Measurements from ENCODE around the gene MSH3. TPM values are rescaled to one million over a fixed set of nuclear protein-coding genes. Genes with fewer than 3 reads are reported as not detected.
"Not testable (repeated sequence)": the region's sequence is repeated elsewhere in the genome, so short reads cannot be mapped to it uniquely, and the experiment has no call there.

Gene MSH3
- total RNA-seq, 1 donor from 2014 or later = 19.4 TPM

DNA sequence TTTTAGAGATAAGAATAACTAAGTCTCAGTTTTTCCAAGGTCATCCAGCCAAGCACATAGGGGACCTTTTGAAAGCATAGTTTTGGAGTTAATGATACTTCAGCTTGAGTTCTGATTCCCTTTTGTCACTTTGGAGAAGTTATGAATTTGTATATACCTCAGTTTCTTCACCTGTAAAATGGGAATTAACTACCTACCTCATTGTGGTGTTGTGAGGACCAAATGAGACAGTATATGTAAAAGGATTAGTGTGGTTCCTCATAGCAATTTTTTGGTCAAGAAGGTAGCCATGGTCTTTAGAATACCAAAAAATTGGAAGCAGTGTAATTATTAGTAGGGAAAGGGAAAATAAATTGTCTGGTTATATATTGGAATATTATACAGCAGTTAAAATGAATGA, 98.0 kb downstream of the MSH3 start:
- intact Hi-C loops (cut with micrococcal nuclease) = loop anchor here (10.0 kb wide), 2 partner anchors 628 to 1222 kb away; partner anchors contain the start of gene ATG10

DNA sequence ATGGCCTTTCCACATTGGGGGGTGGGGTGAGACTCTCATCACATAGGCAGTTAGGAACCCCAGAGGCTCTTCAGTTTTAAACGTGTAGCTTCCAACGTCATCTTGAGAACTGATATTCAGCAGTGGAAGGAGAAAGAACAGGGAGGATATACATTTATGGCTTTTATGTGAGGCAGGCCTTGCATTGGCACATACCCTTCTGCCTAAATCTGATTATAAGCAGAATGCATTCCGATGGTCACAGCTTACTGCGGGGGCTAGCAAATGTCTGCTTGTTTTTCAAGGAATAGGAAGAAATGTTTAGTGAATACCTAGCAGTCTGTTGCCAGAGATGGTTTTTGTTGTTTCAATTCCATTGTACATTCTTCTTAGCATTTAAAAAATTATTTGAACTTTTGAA, 99.3 kb downstream of the MSH3 start:
- intact Hi-C loops (cut with micrococcal nuclease) = loop anchor here (2.0 to 10.0 kb wide), 5 partner anchors 13 to 1221 kb away; partner anchors contain the start of gene ATG10

DNA sequence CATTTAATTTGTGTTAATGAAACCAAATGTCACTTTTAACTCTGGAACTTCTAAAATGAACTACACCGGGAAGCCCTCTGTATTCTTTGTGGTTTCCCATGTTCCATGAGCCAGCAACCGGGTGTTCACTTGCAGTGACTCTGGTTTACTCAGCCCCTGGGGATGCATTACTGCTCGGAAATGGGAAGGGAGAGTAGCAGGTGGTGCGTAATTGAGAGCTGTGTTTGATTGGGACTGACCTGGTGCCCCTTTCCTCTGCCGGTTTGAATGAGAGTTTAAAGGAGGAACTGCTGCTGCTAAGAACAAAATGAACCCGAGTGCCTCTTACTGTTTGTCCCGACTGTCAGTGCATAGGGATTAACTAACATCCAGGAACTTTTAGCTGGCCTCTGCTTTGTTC, 100.4 kb downstream of the MSH3 start:
- intact Hi-C loops (cut with micrococcal nuclease) = loop anchor here (1.0 to 10.0 kb wide), 12 partner anchors 14 to 1602 kb away; partner anchors contain the start of genes ATG10, DHFR, MSH3 and MTX3

DNA sequence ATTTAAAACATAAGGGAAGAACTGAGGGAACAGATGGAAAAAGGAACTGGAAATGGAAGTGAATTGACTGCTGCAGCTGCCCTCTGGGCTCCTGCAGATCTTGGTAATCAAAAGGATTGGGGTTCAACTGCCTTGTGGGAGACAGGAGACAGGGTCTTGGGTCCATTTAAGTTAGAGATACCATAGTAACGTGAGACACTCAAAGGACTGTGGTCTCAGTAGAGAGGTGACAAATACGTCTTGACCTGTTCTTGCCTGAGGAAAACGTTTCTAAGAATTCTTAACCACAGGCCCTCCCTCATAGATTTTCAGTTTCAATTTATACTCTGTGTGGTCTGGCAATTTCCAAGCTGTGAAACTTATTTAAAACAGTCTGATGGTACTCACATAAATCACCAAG, 101.2 kb downstream of the MSH3 start:
- intact Hi-C loops (cut with micrococcal nuclease) = loop anchor here (1.0 to 10.0 kb wide), 16 partner anchors 11 to 1602 kb away; partner anchors contain the start of genes ATG10, DHFR, MSH3 and MTX3

DNA sequence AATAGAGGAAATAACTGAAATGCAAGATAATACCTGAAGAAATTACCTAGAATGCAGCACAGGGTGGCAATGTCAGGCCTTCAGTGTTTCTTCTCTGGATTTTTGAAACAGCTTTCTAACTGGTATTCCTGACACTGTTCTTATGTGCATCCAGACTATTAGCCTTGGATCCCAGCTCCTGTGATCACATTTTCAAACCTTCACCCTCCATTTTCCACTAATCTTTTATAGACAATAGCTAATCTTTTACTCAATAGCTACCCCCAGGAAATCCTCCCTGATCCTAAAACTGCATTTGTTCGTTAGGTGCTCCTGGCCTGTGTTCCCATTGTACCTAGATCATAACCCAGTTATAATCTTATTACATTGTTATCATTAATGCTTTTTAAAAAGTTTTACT, 101.8 kb downstream of the MSH3 start:
- intact Hi-C loops (cut with micrococcal nuclease) = loop anchor here (1.0 to 10.0 kb wide), 12 partner anchors 12 to 1601 kb away; partner anchors contain the start of genes ATG10, MTX3, SERINC5 and ZCCHC9

DNA sequence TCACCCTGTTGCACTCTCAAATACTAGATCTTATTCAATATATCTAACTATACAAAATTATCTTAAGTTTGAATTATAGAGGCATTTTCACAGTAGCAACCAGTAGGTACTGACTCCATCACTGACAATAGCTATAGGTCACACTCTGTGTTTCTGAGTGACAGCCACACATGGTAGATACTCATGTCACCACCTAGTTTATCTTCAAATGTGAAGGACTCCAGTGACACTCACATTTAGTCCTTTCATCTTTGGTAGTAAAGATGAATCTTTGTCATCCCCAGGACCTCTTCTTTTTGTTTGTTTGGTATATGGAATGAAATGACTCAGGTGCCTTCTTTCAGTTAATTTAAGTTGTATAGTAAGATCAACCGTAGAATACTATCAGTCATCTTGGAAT, 102.8 kb downstream of the MSH3 start:
- intact Hi-C loops (cut with micrococcal nuclease) = loop anchor here (2.0 to 10.0 kb wide), 9 partner anchors 108 to 1600 kb away; partner anchors contain the start of genes ATG10, MTX3, SERINC5 and ZCCHC9

DNA sequence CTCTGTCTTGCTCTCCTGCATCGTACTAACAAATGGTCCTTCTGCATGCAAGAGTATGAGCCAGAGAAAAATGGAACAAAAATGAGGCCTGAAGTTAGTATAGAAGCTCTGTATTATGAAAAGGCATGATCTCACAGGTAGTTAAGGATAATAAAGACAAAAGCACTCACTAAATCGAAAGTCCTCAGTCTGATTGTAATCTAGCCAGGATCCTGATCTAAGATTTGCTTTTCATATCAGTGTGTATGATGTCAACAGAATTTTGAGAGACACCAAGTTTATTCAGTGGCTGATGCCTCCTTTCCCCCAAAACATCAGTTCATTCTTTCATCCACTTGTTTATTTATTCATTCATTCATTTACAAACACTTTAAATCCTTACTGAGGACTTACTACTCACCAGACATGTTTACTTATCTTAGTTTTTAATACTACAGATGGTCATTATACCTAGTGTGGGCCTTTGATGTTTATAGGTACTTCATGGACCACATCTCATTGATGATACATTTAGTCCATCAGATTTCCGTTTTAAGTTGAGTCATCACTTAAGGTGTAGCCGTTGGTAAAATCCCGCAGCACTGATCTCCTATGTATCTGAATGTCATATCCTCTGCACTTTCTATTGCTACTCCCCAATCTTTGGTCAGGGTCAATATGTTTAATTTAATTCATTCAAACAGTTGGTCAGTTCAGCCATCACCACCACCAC, 105.6 kb downstream of the MSH3 start:
- intact Hi-C loops (cut with micrococcal nuclease) = loop anchor here (5.0 to 10.0 kb wide), 8 partner anchors 437 to 1597 kb away; partner anchors contain the start of genes ATG10, MTX3, SERINC5 and ZCCHC9

DNA sequence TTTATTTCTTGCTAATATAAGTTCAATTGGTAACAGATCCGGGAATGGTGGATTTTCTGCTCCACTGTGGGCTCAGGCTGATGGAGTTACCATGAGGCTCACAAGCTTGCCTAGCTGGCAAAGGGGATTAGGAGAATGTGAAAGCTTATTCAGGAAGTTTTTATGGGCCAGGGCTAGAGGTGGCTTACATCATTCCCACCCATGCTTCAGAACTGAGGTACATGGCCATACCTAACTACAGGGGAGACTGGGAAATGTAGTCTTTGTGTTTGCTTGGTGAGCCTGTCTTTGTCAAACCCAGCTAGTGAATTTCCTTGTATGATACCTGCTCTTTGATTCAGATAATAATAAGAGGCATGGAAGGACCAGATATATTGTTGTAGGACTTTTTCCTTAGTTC, 106.2 kb downstream of the MSH3 start:
- intact Hi-C loops (cut with micrococcal nuclease) = no loop called here

DNA sequence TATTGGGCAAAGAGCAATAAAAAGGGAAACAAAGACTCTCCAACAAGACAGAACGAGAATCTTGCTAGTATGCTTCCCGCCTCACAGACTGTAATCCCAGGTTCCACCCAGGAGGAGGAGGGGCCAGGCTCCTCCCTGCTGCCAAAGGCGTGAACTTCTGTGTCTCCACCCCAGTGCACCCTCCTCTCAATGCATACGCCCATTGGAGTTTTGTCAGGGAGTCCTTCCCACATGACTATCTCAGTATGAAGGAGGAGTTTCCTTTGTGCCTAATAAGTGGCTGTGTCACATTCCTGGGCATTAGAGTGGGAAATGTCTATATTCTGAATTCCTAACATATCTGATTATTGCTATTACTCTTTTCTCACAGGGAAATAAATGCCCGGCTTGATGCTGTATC, 106.7 kb downstream of the MSH3 start:
- intact Hi-C loops (cut with micrococcal nuclease) = no loop called here

DNA sequence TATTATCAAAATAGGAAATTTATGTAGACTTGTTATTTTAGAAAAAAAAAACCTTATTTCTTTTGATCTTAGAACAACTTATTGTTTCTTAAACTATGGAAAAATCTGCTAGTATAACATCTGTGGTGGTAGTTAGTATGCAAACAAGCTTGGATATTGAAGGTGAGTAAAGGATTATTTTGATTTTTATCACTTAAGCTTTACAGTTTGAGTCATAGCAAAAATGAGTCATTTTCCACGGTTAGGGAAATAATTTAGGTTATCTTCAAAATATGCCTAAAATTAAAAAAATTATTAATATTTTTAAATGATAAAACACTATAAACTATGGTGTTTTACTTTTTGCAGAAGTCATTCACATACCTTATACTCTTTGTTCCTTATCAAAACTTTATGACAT, 107.5 kb downstream of the MSH3 start:
- intact Hi-C loops (cut with micrococcal nuclease) = no loop called here

DNA sequence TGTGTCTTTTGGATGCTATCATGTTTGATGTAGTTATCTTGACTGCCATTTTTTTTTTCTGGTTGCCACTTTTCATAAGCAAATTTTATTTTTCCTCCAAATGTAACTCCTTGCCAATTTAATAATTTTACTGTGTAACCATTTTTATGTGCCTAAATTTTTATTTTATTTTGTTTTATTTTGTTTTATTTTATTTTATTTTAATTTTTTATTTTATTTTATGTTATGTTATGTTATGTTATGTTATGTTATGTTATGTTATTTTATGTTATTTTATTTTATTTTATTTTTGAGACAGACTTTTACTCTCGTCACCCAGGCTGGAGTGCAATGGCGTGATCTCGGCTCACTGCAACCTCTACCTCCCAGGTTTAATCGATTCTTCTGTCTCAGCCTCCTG, 108.1 kb downstream of the MSH3 start:
- intact Hi-C loops (cut with micrococcal nuclease) = no loop called here

DNA sequence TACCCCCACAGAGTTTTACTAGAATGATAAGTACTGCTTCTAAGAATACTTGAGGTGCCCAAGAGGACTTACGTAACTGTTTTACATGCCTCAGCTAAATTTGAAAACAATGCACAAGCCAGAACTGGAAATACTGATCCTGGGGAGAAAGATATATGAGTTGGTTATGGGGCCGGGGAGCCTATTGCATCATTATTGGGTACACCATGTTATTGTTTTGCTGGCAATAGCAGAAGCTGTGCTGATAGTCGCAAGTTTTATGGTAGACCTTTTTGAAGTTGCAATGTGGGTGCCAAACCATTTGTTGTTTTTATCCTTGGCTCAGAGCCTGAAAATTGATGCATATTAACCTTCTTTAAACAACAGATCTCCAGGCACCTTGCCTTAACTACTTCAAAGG, 108.8 kb downstream of the MSH3 start:
- intact Hi-C loops (cut with micrococcal nuclease) = no loop called here

DNA sequence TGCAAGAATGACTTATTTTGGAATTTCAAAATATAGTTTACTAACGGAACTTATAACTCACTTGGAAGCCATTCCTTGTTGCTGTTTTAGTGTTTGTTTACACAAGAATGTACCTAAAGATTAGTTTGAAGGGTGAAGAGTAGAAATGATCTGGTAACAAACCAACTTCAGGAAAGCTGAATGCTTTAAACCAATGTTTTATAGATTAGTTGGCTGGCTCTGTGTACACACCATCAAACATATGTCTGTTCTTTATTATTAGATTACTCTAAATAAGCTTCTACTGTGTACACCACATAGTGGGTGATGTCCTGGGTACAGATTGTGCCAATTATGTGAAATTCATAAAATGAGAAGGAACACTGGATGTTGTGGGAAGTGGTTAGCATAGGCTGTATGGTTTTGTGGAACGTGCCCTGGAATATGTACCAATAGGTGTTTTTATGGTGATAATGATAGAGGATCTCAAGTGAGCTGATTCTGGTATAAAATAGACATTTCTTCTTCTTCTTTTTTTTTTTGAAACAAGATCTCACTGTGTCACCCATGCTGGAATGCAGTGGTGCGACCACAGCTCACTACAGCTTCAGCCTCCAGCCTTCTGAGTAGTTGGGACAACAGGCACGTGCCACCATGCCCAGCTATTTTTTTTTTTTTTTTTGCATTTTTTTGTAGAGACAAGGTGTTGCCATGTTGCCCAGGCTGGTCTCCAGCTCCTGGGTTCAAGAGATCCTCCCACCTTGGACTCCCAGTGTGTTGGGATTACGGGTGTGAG, 109.6 kb downstream of the MSH3 start:
- intact Hi-C loops (cut with micrococcal nuclease) = no loop called here

DNA sequence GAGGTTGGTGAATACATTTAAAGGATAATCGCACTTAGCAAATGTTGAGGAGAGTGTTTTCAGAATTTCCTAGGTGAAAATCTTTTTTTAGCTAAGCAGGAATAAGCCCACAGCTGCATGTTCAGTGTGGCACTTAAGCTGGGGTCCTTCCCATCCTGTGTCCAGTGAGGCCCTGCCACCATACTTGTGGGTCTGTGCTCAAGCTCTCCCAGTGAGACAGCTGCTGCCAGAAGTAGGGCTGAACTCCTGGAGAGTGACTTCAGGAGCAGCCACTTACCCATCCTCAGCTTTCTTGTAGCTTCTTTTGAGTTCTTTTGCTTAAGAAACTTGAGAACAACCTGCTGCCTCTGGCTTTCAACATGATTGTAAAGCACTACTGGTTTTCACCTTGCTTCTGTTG, 110.3 kb downstream of the MSH3 start:
- intact Hi-C loops (cut with micrococcal nuclease) = no loop called here

DNA sequence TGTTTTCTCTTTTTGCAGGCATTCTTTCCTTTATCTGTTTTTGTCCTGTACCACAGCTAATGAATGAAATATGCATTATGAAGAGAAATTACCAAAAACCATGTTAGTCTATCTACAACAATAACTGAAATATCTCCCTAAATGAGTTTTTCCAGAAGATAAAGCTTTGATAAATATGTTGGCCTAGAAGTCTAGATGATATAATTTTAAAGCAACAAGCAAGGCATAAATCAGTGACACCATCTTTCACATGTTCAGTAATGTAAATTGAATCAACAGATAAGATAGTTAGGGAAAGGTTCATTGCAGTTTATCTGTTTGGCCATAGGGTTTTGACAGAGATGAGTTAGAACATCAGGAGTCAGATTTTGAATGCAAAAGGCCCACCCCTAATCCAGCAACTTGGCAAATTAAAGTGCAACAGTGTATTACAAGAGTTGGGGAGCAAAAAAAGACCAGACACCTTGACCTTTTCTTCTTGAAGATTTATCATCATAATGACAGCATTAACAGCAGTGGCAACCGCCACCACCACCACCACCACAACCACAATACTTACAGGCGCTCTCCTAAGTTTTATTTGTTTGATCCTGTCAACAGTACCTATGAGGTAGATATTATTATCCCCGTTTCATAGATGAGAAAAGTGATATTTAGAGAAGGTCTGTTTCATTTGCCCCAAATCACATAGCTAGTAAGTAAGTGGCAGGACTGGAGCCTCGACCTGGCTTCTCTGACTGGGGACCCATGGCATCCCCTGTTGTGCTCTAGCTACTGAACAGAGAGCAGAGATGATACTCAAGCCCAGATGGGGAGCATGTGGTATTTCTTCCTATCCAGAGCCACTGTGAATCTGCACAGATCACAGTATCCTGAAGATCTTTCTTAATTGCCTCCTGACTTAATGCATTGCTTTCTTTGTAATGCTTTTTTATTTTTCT, 123.2 kb downstream of the MSH3 start:
- intact Hi-C loops (cut with micrococcal nuclease) = no loop called here

DNA sequence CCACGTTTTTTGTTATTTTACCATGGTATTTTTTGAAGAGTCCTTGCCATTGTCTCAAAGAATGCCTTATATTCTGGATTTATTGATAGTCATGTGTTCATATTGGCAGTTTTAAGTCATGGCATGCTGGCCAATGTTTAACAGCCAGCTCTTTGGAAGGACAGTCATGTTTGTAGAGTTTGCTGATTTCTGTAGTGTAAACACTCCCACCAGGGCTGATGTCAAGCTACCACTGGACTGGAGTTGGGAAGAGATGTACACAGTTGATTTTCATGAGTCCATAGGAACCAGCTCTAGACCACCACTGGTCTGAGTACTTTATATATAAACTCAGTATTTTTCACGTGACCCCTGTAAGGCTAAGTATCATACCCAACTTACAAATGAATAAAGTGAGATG, 125.6 kb downstream of the MSH3 start:
- intact Hi-C loops (cut with micrococcal nuclease) = no loop called here

DNA sequence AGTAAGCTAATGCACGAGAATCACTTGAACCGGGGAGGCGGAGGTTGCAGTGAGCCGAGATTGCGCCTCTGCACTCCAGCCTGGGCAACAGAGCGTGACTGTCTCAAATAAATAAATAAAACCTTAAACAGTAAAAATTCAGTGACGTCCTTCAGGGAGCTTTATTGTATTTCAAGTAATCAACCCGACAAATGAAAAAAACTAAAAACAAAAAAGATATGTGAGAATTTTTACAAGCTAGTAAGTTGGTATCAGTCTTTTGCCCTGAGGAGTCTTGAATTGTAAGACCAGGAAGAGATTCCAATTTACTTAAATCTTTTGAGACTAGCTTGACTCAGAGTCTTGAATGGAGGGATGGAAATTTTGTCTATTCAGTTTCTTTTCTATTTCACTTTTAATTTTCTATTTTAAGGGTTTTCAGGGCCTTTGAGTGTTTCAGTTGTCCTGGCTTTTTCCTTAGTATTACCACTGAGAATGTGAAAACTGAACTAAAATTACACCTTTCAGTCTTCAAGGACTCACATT, 126.4 kb downstream of the MSH3 start:
- intact Hi-C loops (cut with micrococcal nuclease) = no loop called here

DNA sequence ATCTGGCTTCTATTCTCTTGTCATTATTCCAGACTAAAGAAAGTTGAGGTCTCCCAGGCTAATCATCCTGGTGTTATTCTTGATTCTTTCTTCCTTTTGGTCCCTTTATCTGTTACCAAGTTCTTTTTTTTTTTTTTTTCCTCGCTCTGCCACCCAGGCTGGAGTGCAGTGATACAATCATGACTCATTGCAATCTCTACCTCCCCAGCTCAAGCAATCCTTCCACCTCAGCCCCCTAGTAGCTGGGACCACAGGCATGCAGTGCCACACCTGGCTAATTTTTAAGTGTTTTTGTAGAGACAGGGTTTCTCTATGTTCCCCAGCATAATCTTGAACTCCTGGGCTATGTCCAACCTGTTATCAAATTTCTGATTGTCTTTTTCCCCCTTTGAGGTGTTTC, 126.9 kb downstream of the MSH3 start:
- intact Hi-C loops (cut with micrococcal nuclease) = no loop called here

DNA sequence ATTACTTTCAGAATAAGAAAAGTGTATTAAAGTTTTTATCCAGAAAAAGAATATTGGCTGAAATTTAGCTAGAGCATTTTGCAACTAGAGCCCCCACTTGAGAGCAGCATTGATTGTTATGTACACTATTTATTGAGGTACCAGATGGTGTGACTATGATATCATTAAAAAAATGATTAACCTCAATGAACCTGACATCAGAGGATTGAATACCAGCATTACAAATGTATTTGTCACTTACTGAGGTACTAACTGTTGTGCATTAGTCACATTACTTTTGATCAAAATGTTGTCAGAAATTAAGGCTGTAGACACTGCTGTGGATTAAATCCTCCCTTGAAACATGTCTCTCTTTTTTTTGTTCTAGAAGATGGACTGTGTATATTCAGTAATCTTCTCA, 128.2 kb downstream of the MSH3 start:
- intact Hi-C loops (cut with micrococcal nuclease) = no loop called here

DNA sequence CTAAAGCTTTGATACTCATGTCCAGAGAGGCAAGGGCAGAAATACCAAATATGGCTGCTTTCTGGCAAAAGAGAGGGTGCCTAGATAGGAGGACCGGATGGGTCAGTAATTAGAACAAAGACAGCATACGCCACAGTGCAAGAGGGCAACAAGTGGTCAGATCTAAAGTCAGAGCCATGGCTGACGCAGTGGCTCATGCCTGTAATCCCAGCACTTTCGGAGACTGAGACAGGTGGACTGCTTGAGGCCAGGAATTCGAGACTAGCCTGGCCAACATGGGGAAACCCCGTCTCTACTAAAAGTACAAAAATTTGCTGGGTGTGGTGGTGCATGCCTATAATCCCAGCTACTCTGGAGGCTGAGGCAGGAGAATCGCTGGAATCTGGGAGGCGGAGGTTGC, 129.3 kb downstream of the MSH3 start:
- intact Hi-C loops (cut with micrococcal nuclease) = not testable (repeated sequence)

DNA sequence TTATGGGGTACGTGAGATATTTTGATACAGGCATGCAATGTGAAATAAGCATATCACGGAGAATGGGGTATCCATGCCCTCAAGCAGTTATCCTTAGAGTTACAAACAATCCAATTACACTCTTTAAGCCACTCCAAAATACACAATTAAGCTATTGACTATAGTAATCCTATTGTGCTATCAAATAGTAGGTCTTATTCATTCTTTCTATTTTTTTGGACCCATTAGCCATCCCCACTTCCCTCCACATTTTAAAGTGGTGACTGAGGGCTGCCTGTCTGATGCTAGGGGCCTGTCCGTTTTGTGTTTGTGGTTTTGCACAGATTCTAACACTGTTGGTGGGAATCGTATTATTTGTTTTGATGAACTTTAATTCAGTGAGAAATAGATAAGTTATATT, 130.0 kb downstream of the MSH3 start:
- intact Hi-C loops (cut with micrococcal nuclease) = no loop called here

Data from T-helper 1 cell treated with Interleukin-12 subunit alpha and Interleukin-12 subunit beta and Interleukin-4 antibody, amounts not matched to agents 30 ng/mL and 1 ng/mL, for 36 hours (primary cell).